Stimulated activated effector memory CD8-positive, alpha-beta T cell treated with anti-CD3 and anti-CD28 coated beads, Interleukin-12 subunit alpha, Interleukin-12 subunit beta, amount 100 ng/mL, for 72 hours (primary cell): ENCODE results near the gene MYPOP.

Experiments used
- ATAC-seq: fragments of 150-1000 bp; cut with Tn5 transposase; 2 replicates; pipeline ENCODE4 v1.10.0; 2021
- DNase-seq, 2 donors: peaks; one replicate each; pipeline ENCODE4 v3.0.0; 2021 to 2022; ENCODE audit warnings: low spot score in 2 of 2
- H3K27ac Mint-ChIP-seq: one replicate; pipeline ENCODE4 v1.8.0; 2022; ENCODE audit warnings: mild to moderate bottlenecking, mixed read lengths
- H3K36me3 Mint-ChIP-seq: one replicate; pipeline ENCODE4 v1.8.0; 2022; ENCODE audit warnings: mild to moderate bottlenecking, mixed read lengths
- H3K4me1 Mint-ChIP-seq: one replicate; pipeline ENCODE4 v1.8.0; 2022; ENCODE audit warnings: mixed read lengths
- H3K4me3 Mint-ChIP-seq: one replicate; pipeline ENCODE4 v1.8.0; 2022; ENCODE audit warnings: mild to moderate bottlenecking, mixed read lengths
- H3K9me3 Mint-ChIP-seq: one replicate; pipeline ENCODE4 v1.8.0; 2022; ENCODE audit warnings: mixed read lengths

The MYPOP gene, protein sequence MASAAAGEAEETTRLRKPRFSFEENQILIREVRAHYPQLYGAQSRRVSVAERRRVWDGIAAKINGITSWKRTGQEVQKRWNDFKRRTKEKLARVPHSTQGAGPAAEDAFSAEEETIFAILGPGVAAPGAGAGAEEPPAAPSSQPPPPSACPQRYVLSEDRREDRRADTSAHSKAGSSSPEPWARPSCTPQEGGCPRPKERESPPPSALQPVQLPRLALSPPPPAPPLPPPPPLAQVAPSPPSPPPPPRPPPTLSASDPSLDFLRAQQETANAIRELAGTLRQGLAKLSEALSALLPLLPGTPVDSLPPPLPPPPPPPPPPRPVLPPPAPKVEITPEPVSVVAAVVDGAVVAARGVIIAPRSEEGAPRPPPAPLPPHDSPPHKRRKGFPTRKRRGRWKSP

DNA sequence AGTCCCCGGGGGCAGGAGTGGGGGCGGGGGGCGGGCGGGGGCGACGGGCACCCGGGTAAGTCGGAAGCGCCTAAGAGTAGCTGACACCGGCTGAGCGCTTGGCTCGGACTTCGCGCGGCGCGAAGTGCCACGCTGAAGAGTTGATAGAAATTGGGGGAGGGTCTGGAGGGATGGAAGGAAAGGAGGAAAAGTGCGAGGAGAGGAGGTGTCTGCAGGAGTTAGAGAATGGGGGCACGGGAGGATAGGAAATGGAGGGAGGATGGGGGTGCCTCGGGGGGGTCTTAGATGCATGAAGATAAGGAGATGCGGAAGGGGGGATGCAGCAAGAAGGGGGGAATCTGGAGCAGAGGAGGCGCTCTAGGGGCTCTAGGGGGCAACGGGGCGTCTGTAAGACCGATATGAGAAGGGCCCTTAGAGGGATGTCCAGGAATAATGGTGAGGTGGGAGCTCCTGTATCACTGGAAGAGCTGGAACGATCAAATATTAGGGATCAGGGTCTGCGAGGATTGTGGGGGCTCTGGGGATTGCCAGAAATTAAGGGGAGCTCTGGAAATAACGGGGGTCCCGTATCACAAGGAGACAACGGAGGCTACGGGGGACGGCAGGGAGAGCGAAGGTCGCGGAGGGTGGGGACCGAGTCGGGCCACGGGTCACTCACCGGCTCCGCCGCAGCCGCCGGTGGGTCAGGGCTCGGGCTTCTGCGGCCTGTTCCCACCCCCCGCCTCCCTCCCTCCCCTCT lies at the start of gene MYPOP:
MYPOP (minus strand) TSS at position 702 of the 739 bp plus-strand sequence. CDS start 840 bp downstream, outside the sequence.
- H3K27ac Mint-ChIP-seq = peak within 1 kb of the TSS; percentile 93
- peaks cover 42% of the 10 kb centered on the region for H3K36me3 Mint-ChIP-seq
- peak within 1 kb of the TSS; percentile 95 for H3K4me3 Mint-ChIP-seq
- H3K9me3 Mint-ChIP-seq = no peaks in the 10 kb centered on the region
- ATAC-seq (no peak), DNase-seq (no peak)
- H3K4me1 Mint-ChIP-seq = peaks cover 19% of the 10 kb centered on the region

DNA sequence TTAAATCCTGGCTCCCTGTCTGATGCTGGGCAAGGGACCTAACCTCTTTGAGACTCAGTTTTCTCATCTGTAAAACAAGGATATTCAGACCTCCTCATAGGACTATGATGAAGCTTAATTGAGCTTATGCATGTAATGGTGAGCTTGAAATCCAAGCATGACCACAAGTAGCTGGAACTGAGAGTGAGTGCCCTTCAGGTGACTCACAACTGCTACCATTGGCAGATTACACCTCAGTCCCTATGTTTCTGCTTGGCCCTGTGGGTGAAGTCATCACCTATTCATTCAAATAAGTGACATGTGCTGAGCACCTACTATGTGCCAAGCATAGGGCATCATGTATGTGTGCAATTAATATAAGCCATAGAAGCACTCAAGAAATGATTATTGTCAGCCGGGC lies 45.5 kb upstream of the MYPOP start:
- ATAC-seq = no peak
- peaks cover 5% of the 10 kb centered on the region for H3K4me1 Mint-ChIP-seq
- H3K9me3 Mint-ChIP-seq = no peaks in the 10 kb centered on the region
- H3K27ac Mint-ChIP-seq = no peak overlapping the region
- H3K4me3 Mint-ChIP-seq = no peak overlapping the region
- no peak for DNase-seq
- H3K36me3 Mint-ChIP-seq = no peaks in the 10 kb centered on the region

DNA sequence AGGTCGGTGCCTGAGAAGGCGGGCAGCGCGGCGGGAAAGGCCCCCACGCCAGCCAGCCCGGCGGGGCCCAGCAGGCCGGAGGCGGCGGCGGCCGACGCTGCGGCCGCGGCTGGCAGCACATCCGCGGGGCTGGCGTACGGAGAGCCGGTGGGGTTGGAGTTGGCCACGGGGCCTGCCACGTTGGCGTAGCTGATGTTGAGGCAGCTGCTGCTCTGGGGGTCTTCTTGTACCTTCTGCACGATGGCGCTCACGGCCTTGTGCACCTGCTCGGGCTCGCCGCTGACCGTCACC lies 38.0 kb upstream of the MYPOP start:
- Mint-ChIP-seq H3K4me3 (no peak overlapping the region), H3K4me1 (no peaks in the 10 kb centered on the region), H3K9me3 (no peaks in the 10 kb centered on the region), H3K36me3 (no peaks in the 10 kb centered on the region), H3K27ac (no peak overlapping the region)
- DNase-seq (no peak), ATAC-seq (no peak)

DNA sequence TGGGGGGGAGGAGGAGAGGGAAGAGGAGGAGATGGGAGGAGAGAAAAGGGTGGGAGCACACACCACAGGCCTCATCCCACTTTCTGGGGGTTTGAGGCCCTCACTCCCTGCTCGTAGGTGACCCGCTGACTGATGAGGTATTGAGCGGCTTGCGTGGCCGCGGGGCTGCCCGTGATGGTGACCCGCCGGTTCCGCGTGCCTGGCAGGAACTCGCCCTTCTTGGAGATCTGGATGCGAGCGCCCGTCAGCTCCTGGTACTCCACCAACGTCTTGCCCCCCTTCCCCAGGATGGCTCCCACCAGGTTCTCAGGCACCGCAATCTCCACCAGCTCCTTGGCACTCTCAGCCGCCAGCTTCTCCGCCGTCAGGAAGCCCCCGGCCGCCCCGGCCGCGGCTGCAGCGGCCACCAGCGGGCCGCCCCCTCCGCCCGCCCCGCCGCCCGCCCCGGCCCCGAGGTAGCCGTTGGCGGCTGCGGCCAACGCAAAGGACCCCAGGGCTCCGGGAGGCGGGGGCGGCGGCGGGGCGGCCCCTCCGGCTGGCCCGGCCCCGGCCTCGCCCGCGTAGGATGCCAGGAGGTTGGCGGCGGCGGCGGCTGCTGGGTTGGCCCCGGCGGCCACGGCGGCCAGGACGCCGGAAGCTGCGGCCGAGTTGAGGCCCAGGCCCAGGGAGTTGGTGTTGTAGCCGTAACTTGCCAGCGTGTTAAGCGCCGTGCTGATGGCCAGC lies 37.5 kb upstream of the MYPOP start:
- no peak overlapping the region for H3K27ac Mint-ChIP-seq
- no peak overlapping the region for H3K4me3 Mint-ChIP-seq
- H3K36me3 Mint-ChIP-seq = no peaks in the 10 kb centered on the region
- no peaks in the 10 kb centered on the region for H3K4me1 Mint-ChIP-seq
- DNase-seq (no peak), ATAC-seq (no peak)
- no peaks in the 10 kb centered on the region for H3K9me3 Mint-ChIP-seq

DNA sequence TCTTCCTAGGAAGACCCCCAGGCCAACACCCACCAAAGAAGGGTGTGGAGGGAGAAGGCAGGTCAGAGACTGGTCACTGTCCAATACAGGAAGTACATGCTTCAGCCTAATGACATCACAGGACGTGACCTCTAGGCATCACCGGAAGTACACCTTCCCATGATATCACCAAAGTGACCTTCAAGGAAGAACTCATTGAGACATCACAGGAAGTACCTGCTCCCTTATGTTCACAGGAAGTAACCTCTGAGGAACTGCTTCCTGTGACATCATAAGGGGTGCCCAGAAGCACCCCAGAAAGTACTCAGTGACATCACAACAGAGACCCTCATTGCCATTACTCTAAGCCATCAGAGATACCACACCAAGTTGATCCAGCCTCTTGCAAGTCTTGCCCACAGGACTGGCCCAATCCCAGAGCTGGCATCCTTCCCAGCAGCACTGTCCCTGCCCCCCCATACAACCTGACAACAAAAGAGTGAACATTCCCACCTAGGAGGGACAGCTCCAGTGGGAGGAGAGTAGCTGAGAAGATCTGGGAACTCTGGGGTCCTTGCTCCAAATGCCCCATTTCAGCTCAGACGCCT lies 36.4 kb upstream of the MYPOP start:
- H3K9me3 Mint-ChIP-seq = no peaks in the 10 kb centered on the region
- ATAC-seq = no peak
- H3K4me1 Mint-ChIP-seq = no peaks in the 10 kb centered on the region
- H3K36me3 Mint-ChIP-seq = no peaks in the 10 kb centered on the region
- no peak overlapping the region for H3K4me3 Mint-ChIP-seq
- no peak for DNase-seq
- H3K27ac Mint-ChIP-seq = no peak overlapping the region

DNA sequence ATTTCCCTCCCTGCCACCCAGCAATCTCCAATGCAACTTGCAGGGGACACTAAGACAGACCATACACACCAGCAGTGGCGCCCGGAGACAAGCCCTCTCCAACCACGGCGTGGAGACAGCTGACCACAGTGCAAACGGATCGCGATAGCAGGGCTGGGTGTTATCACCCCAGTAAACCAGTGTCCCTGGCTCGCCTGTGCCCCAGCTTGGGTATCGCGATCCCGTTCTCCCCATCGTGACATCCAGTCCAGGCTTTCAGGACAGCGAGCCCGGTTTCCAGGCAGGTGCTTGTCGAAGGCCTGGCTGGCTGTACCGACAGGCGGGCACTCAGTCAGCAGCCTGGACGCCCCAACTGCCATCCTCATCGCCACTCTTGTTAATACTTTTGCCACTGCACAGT lies 32.9 kb upstream of the MYPOP start:
- H3K4me1 Mint-ChIP-seq = no peaks in the 10 kb centered on the region
- ATAC-seq = no peak
- no peak overlapping the region for H3K4me3 Mint-ChIP-seq
- no peak for DNase-seq
- no peak overlapping the region for H3K27ac Mint-ChIP-seq
- no peaks in the 10 kb centered on the region for H3K9me3 Mint-ChIP-seq
- no peaks in the 10 kb centered on the region for H3K36me3 Mint-ChIP-seq

DNA sequence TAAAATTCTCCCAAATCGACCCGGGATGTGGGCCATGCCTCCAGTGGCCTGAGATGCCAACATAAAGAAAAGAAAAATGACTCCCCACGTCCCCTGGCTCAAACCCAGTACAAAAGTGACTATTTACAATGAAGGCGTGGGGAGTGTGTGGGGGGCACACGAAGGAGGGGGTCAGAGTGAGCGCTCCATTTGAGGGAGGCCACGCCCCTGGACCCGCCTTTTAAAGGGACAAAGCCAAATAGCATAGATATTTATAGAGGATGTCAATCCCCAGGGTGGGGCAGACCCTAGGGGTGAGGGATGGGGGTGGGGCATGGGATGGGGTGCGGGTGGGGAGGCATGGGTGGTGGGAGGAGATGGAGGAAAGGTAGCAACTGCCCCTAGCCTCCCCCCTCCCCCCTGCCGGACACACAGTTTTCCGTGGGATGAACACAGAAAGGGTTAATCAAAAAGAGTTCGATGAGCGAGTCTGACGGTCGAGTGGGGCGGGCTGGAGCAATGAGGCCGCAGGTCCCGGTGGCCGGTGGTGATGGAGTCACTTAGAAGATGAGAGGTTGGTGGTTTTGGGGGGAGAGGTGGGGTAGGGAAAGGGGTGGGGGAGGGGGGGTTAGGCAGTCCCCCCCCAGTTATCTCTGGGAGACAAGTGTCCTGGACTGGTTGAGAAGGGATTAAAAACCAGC lies 32.3 kb upstream of the MYPOP start:
- Mint-ChIP-seq H3K4me3 (no peak overlapping the region), H3K36me3 (no peaks in the 10 kb centered on the region), H3K9me3 (no peaks in the 10 kb centered on the region), H3K4me1 (no peaks in the 10 kb centered on the region), H3K27ac (no peak overlapping the region)
- no peak for DNase-seq
- no peak for ATAC-seq

DNA sequence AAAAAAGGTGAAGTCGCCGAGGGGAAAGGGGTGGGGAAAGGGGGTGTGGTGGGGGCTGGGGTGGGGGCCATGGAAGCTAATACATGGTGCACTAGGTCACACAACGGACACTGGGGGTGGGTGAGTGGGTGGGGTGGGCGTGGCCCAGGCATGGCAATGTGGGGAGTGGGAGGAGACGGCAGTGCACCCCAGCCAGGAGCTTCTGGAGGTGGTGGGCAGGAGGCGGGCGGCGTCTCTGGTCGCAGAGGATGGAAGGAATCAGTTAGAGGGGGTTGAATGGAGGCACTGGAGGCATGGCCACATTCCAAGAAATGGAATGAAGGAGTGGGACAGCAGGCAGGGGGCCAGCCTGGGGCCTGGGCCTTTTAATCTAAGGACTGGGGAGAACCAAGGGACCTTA lies 31.3 kb upstream of the MYPOP start:
- H3K4me3 Mint-ChIP-seq = no peak overlapping the region
- H3K9me3 Mint-ChIP-seq = no peaks in the 10 kb centered on the region
- ATAC-seq = no peak
- H3K36me3 Mint-ChIP-seq = no peaks in the 10 kb centered on the region
- no peak overlapping the region for H3K27ac Mint-ChIP-seq
- no peaks in the 10 kb centered on the region for H3K4me1 Mint-ChIP-seq
- no peak for DNase-seq

DNA sequence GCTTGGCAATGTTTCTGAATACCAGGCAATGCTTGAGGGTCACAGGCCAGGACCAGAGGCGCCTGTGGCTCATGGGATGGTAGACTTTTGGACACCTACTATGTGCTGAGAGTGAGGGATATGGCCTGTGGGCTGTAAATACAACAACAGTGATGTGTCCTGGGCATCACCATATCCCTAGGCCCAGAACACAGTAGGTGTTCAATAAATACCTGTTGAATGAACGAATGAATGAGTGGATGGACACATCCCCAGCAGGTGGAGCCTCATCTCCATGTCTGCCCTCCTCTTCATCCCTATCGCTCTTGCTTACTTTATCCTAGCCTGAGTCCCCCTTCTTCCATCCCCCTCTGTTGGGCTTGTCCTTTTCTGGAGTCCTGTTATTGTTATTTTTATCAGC lies 28.6 kb upstream of the MYPOP start:
- H3K4me3 Mint-ChIP-seq = no peak overlapping the region
- H3K4me1 Mint-ChIP-seq = peaks cover 17% of the 10 kb centered on the region
- no peak overlapping the region for H3K27ac Mint-ChIP-seq
- DNase-seq (no peak), ATAC-seq (no peak)
- H3K36me3 Mint-ChIP-seq = peaks cover 7% of the 10 kb centered on the region
- no peaks in the 10 kb centered on the region for H3K9me3 Mint-ChIP-seq

DNA sequence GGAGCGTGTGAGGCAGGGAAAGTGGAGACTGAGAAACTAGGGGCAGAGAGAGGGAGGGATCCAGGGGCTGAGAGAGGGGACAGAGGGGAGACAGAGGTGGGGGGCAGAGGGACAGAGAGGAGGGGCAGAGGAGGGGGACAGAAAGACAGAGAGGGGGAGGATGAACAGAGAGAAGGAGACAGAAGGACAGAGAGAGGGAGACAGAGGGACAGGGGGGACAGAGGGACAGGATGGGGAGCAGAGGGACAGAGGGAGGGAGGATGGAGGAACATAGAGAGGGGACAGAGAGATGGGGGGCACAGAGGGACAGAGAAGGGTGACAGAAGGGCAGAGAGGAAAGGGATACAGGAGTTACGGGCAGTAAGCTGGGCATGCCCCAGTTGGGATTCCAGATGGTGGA lies 26.8 kb upstream of the MYPOP start:
- ATAC-seq = no peak
- H3K27ac Mint-ChIP-seq = no peak overlapping the region
- no peak overlapping the region for H3K4me3 Mint-ChIP-seq
- no peaks in the 10 kb centered on the region for H3K9me3 Mint-ChIP-seq
- H3K36me3 Mint-ChIP-seq = peaks cover 7% of the 10 kb centered on the region
- peaks cover 17% of the 10 kb centered on the region for H3K4me1 Mint-ChIP-seq
- no peak for DNase-seq

DNA sequence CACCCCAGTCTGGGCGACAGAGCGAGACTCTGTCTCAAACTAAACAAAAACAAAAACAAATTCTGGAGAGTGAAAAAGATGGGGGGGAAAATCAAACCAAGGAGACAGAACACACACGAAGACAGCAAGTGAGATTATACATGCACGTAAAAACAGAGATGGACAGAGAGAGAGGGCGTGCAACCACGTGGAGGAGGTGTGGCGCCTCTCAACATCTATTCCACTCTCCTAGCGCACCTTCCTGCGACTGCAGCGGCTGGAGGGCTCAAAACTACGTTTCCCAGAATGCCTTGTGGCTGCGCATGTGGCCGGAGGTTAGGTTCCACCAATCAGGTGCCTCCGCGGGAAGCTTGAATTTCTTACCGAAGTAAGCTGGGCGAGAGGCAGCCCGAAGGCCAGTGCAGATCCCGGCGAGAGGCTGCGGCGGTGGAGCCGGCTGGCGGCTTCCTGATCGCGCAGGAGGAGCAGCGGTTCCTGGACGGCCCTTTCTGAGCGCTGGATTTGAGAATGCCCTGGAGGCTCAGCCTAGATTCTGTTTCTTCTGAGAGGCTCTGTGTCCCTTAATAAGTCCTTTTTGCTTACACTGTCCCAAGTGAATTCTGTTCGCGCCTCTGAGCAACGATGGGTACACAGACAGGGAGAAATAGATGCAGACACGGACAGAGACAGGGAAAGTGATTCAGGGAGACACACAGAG lies 25.3 kb upstream of the MYPOP start:
- ATAC-seq = peak; percentile 95
- Mint-ChIP-seq H3K4me3 (peak overlapping the region; percentile 61), H3K4me1 (peaks cover 17% of the 10 kb centered on the region), H3K9me3 (no peaks in the 10 kb centered on the region), H3K36me3 (peaks cover 7% of the 10 kb centered on the region), H3K27ac (peak overlapping the region; percentile 71)
- peak; percentile 73 to 93 for DNase-seq

DNA sequence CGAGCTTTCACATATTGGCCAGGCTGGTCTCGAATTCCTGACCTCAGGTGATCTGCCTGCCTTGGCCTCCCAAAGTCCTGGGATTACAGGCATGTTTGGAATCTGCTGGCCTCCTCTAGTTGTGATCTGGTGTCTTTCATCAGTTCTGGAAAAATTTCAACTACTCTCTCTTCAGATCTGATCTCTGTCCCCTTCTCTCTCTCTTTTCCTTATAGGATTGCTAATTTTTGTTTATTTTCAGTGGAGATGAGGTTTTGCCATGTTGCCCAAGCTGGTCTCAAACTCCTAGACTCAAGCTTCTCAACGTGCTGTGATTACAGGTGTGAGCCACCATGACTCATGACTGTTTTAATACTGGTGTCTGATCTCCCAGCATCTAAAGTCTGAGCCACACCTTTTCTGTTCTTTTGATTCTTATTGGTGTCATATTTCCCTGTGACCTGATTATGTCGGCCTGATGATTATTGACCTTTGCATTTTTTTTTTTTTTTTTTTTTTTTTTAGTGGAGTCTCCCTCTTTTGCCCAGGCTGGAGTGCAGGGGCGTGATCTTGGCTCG lies 22.6 kb upstream of the MYPOP start:
- H3K9me3 Mint-ChIP-seq = no peaks in the 10 kb centered on the region
- peaks cover 23% of the 10 kb centered on the region for H3K4me1 Mint-ChIP-seq
- peaks cover 7% of the 10 kb centered on the region for H3K36me3 Mint-ChIP-seq
- no peak overlapping the region for H3K4me3 Mint-ChIP-seq
- no peak for DNase-seq
- ATAC-seq = no peak
- no peak overlapping the region for H3K27ac Mint-ChIP-seq

DNA sequence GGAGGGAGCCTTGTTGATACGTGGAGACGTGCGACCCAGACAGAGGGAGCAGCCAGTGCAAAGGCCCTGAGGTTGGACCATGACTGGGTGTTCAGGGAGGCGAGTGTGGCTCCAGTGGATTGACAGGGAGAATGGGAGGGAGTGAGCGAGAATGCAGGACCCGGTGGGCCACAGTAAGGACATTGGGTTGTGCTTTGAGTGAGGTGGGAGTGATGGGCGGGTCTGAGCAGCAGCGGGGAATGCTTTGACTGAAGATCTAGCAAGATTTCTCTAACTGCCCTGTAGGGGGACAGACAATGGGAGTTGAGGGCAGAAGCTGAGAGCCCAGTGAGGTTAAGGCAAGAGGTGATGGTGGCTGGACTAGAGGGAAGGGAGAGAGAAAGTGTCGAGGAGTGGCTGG lies 19.9 kb upstream of the MYPOP start:
- Mint-ChIP-seq H3K27ac (no peak overlapping the region), H3K4me3 (no peak overlapping the region), H3K9me3 (no peaks in the 10 kb centered on the region), H3K36me3 (peaks cover 7% of the 10 kb centered on the region), H3K4me1 (peaks cover 19% of the 10 kb centered on the region)
- ATAC-seq (peak; percentile 19), DNase-seq (peak in 1 of 2 donors; percentile 62)

DNA sequence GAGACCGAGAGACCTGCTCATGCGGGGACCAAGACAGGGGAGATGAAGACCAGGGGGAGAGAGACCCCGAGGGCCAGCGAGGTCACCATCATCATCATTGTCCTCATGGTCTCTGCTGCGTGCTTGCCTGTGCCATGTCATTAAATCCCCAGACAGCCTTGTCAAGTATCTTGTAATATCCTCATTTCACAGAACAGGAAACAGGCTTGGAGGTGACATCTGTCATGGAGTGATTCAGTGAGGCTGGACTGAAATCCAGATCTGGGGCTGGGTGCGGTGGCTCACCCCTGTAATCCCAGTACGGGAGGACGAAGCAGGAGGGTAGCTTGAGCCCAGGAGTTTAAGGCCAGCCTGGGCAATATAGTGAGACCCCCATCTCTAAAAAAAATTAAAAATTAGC lies 18.0 kb upstream of the MYPOP start:
- Mint-ChIP-seq H3K36me3 (peaks cover 5% of the 10 kb centered on the region), H3K4me1 (peaks cover 19% of the 10 kb centered on the region), H3K27ac (no peak overlapping the region), H3K4me3 (no peak overlapping the region), H3K9me3 (no peaks in the 10 kb centered on the region)
- no peak for DNase-seq
- peak; percentile 54 for ATAC-seq
